IPS DF 19.7 (cell line): ENCODE results near the gene SH2D1B.

Source experiments
- DNase-seq: peaks from one replicate; pipeline ENCODE4 v3.0.0-alpha.2; 2013; ENCODE audit warnings: low read depth, low spot score

The SH2D1B gene

DNA sequence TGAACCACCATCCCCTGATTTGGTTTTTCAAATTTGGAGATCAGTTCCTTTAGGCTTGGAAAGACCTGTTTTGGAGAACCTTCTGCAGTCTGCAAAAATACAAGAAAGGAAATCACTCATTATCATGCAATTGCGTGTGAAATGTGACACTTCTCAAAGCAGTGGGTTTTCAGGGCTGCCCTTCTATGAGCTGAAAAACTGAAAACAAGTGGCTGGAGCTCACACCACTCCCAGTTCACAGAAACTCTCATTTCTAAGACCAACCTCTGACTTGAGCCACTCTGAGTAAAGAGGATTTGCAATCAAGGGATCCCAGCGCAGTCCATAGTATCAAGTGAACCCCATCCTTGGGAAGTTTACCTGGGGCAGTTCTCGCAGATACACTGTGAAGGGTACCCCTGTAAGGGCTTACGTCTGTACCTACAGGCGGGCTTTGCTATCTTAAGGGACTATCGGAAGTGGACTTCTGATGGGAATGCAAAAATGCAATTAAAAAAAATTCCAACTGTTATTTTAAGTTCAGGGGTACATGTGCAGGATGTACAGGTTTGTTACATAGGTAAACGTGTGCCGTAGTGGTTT, 12.8 kb downstream of the SH2D1B start:
- DNase-seq, result no peak

DNA sequence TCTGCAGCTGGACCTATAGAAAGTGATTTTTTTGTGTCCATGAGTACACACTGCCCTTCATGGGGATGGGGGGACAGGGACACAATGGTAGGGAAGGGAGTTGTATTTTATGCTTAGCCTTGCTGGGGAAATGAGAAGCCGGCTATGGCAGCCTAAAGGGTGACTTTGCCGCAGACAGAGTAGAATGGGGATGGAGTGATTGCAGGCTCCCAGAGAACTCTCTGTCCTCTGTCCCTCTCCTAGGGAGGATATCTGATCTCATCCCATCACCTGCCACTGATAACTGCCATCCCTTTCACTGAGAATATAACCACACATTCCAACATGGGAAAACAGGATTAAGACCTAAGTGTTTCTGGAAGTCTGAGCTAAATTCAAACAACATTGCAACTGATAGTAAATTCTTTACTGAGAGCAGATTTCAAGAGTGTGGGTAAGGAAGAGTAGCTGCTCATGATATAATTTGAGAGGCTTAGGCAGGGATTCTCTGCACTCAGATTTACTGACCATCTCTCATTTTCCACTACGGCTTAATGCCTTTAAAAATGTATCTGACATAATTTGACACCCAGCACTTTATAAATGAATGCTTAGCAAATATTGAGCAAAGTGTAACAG, 13.9 kb downstream of the SH2D1B start:
- no peak for DNase-seq

DNA sequence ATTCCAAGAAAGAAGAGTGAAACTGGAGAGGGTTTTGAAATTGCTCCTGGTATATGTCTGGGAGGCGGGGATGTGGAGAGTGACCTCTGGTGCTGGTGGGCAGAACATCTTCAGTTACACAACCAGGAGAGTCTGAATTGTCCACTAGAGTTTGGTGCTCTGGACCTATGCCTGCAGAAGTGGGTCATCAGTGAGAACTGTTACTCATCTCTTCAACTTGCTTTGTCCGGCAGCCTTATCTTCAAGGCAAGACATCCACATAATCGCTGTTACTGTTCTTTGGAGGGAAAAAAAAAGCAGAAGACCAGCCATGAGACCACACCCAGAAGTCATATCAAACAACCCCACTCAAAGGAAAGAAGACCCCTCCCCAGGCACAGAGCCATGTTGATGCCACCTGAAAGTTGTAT, 14.9 kb downstream of the SH2D1B start:
- no peak for DNase-seq

DNA sequence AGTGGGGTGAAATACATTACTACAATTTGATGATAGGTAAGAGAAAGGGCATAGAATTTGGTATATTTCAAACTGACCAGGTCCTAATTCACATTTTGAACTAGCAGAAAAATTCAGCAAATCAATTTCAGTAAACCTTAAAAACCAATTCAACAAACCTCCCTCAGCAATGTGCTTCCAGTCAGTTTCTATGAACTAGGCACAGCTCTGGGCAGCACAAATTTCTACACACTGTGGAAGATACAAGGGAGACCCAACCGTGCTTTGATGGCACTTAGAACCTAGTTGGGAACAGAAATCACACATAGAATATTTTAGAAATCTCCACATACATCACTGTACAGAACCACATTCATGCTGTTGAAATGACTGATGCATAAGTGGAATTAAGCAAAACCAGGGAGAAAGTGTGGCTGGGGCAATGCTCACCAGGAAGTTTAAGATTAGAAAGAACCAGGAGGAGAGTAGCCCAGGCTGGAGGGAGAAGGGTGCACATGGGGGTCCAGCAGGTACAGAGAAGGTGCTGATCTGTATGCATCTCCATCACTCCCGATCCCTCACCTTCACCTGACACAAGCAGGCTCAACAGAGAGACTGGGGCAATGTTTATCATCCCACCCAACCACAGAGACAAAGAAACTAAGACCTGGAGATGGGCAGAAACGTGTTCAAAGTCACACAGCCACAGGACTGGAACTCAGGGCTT, 15.6 kb downstream of the SH2D1B start:
- no peak for DNase-seq

DNA sequence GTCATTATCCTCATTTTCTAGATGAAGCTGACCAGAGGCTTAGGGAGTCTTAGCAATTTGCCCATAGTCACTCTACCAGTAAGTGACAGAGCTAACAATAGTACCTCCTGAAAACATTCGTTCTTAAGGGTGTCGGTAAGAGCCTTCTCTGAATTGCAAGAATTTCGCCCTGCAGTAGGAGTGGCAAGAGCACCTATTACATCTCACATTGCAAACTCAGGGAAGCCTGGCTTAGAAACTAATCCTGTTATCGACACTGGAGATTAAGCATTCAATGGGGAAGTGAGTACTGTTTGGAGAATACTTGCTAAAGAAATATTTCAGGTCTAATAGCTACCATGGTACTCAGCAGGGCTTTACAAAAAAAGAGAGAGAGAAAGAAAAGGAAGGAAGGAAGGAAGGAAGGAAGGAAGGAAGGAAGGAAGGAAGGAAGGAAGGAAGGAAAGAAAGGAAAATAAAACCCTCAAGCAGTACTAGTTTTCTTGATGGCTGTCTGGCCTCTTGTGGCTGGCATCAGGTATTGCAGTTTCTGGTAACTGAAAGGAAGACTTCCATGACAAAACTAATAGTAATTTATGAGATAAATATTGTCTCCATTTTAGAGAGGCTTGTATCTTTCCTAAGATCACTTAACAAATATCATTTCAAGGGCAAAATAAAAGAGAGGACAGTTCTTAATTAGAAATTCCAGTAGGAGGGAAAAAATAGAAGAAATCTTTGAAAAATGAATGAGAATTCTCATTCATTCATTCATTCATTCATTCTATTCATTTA, 20.0 kb downstream of the SH2D1B start:
- no peak for DNase-seq

DNA sequence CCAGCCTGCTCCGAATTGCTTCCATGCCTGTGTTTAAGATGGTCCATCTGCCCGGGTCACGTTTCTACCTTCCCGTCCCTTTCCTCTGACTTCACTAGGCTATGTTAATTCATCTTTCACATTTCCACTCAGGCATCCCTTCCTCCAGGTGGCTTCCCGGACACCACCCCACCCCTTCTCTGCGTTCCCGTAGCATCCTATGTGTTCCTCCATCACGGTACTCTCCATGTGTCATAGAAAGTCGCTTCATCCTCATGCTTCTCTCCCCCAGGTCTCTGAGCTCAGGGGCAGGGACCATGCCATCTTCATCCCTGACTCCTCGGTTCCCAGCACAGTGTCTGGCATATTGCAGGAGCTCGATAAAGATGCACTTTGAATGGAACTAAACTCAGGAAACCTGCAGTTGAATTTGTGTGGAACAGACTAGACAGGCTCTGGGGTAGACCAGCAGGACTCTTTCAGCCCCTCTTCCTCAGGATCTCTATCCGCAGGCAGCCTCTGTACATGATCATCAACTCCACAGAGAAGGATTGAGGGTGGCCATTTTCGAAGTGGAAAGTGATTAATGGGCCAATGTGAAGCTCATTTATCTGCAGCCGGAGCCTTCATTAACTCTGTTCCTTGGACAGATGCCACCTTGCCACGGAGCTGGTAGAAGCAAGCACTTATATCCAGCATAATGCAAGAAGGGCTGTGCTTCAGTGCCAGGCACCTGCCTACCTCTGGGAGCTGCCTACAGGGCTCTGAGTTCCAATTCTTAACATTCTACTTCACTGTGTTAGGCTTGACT, 21.3 kb downstream of the SH2D1B start:
- no peak for DNase-seq

DNA sequence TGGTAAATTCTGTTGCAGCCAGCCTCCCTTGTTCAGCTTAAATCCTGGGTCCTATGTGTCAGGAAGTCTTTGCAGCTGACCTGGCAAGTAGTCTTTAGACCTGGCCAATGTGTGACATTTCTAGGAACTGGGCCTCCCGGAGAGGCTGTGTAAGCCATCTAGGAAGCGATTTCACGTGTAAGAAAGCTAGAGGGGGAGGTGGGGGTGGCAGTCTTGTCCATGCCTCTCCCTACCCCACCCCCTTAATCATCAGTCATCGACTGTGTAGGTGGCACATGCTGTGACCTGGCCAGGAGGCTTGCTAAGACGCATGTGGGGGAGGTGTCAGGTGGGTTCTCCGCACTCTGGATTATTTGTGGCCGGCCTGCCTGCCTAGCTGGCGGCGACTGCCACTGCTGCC, 22.0 kb downstream of the SH2D1B start:
- no peak for DNase-seq

DNA sequence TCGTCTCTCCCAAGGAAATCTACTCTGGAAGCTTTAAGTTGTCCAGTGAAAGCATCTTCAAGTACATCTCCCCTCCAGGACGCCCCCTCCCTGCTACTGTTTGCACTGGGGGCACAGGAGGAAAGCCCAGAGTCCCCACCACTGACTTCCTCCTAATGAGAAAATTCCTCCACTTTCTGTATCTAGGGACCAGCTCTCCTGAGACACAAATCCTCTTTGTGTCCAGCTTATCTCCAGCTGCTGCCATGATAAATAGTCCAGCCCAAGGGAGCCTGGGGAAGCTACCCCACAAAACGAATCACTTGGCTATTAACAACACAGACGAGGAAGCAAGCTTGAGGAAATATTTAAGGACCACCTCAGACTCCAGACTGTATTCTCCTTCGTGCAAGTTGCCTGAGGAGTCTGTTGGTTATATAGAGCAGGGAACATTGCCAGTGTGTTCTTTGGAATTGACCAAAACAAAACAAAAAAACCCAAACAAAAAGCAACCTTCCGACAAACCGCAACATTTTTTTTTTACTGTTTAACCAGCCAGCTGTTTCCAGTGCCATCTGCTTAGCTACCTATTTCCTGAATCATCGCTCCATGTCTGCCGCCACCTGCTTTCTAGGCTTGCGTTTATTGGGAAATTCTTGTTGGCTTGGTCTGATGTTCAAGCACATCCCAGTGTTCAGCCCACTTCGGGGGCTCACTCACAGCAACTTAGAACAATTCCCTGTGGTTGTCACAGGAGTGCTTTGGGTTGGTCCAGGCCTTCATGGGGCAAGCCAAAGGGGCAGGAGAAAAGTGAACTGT, 22.7 kb downstream of the SH2D1B start:
- no peak for DNase-seq

DNA sequence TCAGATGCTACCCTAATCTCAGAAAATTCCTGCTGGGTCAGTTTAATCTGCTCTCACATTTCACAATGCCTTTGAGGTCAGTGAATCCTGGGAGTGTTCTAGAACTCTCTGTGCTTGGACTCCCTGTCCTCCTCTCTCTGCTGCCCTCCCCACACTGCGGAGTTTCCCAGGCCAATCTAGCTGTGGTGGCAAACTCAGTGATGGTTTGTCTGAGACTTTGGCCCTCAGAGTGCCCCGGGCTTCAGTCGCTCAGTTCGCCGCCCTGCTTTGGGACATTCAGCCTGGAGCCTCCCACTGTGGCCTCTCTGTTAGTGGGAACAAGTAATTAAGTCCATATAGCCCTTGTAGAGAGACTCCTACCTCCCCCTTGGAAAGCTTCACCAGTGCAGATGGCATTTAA, 23.3 kb downstream of the SH2D1B start:
- no peak for DNase-seq

DNA sequence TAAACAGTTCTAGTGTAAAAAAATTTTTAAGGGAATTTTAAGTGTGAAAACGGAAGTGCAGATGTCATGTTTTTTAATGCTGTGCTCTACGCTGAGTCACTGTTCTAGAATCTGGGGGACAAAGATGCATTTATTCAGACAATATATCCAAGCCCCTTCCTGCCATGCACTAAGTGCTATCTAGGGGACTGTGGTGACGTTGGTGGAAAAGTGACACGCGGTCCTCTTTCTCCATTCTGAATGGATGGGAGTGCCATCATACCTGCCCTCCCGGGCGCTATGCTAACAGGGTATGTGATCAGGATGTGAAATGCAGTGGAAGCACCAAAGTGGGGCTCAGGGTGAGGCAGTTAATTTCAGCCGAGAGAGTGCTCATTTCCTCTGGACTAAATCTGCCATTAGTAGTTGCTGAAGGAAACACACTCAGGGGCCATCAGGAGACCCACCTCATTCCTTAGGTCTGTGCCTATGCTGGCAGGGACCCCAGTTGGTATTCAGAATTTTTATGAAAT, 23.8 kb downstream of the SH2D1B start:
- no peak for DNase-seq

DNA sequence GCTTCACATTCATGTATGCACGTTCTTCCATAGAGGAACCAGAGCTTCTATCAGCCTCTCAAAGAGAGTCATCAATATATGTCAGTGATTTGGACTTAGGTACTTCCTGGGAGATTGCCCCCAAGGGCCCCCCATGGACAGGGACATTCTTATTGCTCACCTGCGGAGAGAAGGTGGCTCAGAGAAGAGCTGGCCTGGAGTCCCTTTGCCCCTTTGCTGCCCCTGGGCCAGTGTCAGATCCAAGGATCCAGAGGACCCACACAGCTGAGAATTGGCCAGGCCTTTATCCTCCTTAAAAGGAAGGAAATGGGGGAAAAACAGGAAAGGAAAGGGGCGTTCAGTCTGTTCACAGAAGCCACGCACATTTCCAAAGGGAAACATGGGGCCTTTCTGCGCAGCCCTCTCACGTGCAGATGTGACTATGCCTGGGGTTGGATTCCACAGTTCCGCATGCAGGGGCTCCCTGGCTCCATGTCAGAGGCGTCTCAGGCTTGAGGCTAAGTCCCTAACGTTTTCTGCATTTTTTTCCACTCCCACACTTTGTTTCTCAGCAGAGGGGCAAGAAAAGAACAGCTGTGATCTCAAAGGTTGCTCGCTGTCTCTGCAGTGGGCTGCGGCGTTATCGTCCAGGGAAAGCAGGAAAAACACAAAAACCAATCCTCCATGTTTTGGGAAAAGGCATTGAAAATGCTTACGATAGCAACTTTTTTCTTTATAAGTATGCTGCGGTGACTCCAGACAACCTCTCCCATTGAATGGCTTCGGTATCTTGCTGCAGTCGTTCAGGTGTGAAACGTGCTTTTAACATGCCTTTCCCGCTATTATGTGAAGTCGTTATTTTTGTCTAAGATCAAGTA, 24.5 kb downstream of the SH2D1B start:
- no peak for DNase-seq

DNA sequence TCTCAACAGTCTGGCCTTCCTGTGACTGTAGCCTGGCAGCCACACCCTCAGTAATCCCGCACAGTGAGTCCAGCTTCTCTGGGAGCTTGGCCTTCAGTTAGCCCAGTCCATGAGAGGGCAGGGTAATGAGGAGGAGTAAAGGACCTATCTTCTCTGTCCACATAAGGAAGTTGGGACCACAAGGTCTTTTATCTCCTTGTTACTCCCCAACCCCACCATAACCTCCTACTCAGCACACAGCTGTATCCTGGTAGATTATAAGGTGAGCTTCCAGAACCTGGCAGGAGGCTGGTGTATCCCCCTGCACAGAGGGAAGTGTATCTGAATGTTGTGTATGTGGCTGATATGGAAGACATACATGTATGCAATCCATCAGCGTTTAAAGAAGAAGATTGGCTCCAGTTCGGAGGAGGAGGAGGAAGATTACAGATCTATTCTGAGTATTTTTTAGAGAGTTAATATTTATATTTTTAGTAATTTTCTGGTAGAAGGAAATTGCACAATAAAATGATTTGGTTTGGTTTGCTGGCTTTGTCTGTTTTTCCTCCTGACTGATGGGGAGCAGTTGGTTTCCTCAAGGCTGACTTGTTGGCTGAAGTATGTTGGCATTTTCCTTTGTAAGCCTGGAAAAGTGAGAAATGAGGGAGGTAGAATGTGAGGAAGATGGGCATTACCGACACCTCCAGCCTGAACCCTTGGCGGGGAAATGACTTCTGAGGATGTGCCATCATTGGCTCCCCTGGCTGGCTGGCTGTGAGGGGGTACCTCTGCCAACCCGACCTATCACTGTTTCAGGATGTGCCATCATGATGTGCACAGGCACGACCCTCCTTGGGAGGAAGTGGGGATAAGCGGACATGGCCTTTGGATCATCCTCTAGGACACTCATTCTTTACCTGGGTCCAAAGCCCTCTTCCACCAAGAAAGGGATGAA, 25.4 kb downstream of the SH2D1B start:
- no peak for DNase-seq

DNA sequence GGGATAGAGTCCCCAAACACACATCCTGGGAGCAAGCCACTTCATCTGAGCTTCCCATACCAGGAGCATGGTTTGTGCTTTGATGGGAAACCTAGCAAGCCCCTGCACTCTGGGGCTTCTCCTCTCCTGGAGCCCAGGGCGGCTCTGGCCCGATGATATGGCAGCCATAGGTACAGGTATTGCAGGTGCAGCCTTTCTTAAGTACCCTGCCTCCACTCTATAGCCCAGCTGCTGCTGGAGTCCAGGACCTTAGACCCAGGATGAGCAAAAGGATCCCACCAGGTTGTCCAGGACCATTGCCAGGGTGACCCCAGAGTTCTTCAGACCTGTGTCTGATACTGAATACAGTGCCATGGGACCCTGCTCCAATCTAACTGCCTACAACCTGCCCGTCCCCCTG, 26.2 kb downstream of the SH2D1B start:
- DNase-seq, result no peak

DNA sequence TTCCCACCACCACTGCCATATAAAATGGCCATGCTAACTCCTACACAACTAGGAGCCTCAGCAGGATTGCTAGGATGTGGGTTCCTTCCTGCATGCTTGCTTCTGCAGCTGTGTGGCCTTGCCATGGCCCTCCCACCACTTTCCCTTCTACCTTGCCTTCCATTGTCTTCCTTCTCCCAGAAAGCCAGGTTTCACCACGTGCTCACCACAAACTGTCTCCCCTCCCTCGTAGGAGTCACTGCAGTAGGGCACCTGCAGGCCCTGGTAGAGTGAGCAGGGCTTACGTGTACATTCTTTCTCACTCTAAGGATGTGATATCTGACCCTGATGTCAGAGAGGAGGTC, 26.7 kb downstream of the SH2D1B start:
- DNase-seq, result no peak

DNA sequence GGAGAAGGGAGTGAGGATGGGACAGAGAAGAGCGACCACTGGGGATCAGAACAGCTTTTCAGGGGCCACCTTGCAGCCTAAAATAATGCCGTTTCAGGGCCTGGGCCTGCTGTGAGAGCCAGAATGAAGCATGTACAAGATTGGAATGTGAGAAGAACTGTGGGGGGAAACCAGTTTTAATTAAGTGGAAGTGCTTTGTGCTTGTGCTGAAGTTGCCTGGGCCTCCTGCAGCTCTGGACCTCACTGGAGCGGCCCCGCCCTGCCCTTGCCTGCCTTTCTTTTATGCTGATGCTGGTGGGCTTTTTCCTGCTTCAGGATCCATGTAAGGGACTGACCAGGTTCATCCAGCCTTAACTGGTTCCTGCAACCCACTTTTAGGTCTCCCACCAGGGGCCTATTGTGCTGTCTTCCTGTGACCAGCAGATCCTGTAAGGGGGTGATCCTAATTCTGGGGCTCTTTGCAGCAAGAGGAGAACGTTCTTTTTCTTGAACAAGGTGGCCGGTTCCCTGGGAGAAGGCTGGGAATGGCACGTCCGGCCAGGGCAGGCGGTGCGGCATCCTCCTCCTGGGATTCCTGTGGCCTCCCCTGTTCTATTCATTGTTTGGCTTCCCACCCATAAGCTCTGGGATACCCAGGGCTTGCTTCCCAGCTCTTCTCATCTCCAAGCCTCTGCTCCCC, 27.2 kb downstream of the SH2D1B start:
- no peak for DNase-seq

DNA sequence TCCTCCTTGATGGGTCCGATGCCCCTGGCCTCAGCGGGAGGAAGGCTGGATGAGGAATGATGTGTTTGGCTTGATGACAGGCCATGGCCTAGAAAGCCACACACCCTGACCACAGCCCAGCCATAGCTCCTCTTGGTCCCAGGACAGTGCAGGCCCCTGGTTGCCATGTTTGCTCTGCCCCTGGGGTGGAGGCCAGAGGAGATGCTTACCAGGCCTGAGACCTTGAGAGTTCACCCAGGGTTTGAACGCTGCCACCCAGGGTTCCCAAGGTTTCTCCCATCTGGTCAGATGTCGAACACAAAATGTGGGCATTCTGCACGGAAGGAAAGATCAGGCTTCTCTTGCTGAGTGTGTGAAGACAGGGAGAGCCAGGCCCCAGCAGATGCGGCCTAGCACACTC, 27.8 kb downstream of the SH2D1B start:
- no peak for DNase-seq

DNA sequence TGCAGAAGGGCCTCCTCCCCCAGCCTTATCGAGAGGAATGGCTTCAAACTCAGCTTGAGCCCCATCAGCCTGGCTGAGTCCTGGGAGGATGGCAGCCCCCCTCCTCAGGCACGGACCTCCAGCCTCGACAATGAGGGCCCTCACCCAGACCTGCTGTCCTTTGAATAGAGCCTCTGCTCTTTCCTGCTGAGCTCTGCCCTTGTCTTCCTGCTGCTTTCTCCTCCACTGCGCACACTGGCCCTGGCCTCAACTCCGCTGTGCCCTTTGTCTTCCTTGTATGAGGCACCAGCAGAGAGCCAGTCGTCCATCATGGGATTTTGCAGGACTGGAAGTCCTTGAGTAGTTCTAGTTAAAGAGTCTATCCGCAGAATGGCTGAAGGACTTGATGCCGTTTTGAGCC, 28.4 kb downstream of the SH2D1B start:
- DNase-seq, result no peak

DNA sequence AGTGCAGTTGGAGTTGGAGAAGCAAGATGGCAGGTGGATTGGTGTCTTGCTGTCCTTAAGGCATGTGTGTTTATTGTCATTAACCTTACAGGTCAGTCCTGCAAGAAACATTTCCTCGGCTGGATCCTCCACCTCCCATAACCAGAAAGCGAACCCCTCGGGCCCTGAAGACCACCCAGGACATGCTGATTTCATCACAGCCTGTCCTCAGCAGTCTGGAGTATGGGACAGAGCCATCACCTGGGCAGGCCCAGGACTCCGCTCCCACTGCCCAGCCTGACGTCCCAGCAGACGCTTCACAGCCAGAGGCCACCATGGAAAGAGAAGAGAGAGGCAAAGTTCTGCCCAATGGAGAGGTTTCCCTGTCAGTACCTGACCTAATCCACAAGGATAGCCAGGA, 28.8 kb downstream of the SH2D1B start:
- no peak for DNase-seq
